Stimulated activated CD8-positive, alpha-beta memory T cell treated with anti-CD3 and anti-CD28 coated beads, Interleukin-2, amount 100 ng/mL, for 48 hours (primary cell): Measurements from ENCODE around the gene C1orf167.

Source experiments
- DNase-seq, 2 donors: peaks; one replicate each; pipeline ENCODE4 v3.0.0-alpha.2; 2020; ENCODE audit warnings: low read depth in 2 of 2

Gene C1orf167

GRCh38 chr1:11784256-11784992 is 22.4 kb downstream of the C1orf167 start:
- no peak for DNase-seq

GRCh38 chr1:11784993-11785769 is 23.2 kb downstream of the C1orf167 start:
- DNase-seq = peak; percentile 34 to 37

DNA sequence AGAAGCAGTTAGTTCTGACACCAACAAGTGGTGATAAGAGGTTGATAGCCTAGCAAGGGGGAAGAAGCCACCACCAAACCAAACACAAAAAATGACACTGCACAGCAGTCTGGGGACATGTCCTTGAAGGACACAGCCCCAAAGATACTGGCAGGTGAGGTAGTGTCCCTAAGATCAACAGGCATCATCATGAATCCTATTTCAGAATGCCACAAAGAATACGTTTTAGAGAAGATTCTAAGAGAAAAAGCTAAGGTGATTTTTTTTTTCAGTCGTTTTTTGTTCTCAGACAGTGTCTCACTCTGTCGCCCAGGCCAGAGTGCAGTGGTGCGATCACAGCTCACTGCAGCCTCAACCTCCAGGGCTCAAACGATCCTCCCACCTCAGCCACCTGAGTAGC is 24.2 kb downstream of the C1orf167 start:
- DNase-seq = no peak

DNA sequence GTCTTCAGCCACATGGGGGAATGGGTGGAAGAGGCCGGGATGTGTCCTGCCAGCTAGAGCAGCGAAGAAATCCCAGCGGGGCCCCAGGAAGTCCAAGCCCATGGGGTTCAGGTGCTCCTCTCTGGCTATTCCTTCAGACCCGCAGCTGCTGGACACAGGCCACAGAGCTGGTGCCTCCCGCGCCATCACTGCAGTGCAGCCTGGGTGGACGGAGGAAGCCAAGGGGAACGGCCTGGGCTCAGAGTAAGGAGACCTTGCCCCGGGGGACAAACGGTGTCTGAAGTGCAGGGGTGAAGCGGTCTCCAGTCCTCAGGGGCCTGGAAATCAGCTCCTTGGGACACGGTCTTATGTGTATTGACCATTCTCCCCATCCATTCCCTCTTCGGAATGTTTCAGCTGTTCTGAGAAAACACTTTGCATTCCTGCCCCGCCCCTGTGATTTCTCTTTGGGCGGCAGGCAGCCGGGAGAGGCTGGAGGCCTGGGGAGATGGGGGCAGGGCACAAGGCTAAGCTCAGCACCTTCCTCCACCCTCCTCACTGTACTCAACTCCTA is 25.3 kb downstream of the C1orf167 start:
- DNase-seq = no peak

DNA sequence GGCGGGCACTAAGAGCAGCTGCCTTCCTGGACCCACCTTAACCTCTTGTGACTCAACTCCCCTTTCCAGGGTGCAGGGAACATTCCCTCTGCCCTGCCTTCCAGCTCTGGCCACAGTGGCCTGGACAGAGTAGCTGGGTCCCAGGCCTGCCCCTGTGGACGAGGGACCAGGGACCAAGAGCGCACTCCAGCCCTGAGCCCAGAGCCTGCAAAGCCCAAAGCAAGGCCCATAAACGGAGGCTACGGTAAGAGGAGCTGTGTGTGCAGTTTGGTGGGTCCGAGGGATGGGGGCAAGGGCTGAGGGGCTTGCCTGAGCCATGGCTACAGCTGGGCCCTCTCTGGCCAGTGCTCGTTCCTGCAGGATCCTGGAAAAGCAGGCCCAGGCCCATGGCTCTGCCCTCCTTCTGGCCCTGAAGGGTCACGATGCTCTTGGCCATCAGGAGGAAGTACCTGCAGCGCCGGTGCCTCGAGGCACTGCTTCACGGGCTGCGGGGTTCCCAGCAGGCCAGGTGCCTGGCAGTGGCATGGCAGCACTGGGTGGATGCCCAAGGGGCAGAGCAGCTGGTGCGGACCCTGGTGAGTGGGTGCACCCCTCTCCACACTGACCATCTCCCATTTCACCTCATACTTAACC is 25.9 kb downstream of the C1orf167 start:
- DNase-seq = no peak

DNA sequence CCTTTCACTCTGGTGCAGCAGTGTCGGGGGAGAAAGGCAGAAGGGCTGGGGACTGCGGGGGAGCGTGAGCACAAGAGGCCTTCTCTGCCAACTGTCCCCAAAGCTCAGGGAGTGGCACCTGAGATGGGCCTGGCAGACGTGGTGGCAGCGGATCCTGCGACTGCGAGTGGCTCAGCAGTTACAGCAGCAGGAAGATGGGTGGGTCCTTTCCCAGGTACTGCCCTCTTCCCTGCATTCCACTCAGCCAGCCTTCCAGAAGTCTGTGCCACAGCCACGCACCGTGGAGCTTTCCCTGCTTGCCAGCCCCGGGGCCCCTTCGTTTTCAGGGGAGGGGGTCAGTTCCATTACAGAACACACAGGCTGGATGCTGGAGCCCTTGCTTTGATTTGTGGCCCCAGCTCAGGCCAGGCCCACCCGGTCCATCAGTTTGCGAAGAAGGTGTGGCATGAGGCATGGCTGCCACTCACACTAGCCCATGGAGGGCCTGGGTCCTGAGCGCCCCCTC is 26.6 kb downstream of the C1orf167 start:
- no peak for DNase-seq

DNA sequence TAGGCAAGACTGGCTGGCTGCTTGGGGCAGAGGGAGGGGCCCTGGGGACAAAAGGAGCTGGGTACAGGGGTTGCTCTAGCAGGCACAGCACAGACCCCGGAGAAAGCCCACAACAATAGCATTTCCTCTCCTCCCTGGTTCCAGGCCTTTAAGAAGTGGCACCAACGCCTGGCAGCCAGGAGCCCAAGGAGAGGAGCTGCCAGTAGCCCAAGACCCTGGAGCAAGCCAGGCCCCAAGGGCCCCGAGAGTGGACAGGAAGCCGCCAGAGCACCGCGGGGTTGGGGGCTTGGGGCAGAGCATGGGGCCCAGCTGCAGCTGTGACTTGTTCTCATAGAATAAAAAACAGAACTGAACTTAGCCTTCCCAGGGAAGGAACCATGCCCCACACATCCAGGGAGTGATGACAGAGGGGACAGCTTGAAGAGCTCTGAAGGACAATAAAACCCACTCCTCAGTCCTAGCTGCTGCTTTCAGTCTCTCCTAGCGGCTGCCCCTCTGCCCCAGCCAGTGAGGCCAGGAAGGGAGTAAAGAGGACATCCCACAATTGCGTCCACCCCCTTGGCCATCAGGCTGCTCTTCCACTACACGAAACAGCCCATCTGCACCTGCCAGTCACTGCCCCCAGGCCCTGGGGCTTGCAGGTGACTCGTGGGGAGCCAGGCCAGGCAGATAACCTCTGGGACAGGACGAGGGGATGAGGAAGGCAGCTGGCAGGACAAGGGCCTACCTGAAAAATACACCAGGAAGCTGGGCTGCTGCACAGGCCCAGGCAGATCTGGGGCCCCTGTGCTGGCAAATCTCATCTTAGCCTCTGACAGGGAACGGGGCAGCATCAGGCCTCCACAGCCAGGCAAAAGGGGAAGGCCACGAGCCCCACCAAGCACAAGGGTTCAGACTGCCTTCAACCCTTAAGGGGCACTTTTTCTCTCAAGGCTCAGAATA is 27.4 kb downstream of the C1orf167 start:
- DNase-seq = no peak

- no peak for DNase-seq
Measured at GRCh38 chr1:11790101-11790879, 28.3 kb downstream of the C1orf167 start.

DNA sequence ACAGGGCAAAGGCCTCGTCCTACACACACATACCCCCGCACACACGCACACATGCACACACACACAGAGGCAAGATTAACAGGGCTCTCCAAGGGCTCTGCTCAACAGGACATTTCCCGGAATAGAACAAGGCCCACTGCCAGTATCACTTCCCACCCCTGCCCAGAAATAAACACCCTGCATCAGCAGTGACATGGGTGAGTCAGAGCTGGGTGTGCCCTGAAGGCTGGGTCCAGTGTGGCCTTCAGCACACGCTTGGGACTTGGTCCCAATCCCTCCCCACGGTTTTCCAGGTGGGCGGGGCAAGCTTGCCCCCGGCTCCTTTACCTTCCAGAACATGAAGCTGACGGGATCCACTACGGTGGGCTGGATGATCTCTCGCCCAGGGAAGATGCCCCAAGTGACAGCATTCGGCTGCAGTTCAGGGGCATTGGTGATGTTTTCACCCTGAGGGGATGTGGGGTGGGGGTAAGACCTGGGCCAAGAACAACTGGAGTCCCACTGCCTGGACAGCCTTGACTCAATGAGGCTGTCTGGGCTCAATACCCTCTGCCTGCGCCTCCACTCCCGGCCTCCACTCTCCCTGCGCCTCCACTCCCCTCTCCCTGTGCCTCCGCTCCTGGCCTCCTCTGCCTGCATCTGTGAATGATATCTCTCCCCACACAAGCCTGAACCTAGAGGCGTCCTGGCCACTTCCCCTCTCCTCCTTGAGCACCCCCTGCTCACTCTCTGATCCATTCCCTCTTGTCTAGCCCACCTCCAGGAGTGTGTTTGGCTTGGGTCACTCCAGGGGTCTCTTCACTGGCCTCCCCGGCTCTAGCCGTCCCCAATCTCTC is 29.1 kb downstream of the C1orf167 start:
- DNase-seq = no peak

DNA sequence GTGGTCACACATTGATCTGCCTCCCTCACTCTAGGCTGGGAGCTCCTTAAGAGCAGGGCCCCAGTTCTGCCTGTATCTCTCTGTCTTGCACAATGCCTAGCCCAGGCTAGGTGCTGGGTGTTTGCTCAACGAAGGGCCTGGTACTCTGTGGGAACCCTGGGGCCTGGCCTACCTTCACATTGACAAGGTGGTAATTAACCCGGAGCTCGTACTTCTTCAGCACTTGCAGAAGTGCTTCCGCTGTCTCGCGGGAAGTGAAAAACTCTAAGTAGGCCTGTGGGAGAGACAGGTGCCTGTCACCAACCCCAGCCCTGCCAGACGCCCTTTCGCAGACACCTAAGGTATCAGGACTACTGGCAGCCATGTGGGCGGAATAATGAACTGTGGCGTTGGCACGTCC is 30.1 kb downstream of the C1orf167 start:
- DNase-seq = no peak

DNA sequence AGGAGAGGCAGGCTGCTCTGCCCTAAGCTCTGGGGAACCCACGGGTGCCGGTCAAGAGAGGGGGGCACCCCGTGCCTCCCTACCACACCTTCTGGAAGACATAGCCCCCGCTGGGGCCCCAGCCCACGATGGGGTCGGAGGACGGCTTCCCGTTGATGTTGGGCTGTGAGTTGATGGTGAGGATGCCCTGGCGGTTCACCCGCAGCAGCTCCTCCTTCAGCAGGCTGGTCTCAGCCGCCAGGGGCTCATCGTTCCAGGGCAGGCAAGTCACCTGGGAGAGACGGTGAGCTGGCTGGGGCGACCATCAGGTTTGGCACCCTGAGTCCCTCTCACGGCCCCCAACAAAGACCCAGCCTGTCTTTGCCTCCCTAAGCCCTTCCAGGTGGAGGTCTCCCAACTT is 31.8 kb downstream of the C1orf167 start:
- DNase-seq = no peak

DNA sequence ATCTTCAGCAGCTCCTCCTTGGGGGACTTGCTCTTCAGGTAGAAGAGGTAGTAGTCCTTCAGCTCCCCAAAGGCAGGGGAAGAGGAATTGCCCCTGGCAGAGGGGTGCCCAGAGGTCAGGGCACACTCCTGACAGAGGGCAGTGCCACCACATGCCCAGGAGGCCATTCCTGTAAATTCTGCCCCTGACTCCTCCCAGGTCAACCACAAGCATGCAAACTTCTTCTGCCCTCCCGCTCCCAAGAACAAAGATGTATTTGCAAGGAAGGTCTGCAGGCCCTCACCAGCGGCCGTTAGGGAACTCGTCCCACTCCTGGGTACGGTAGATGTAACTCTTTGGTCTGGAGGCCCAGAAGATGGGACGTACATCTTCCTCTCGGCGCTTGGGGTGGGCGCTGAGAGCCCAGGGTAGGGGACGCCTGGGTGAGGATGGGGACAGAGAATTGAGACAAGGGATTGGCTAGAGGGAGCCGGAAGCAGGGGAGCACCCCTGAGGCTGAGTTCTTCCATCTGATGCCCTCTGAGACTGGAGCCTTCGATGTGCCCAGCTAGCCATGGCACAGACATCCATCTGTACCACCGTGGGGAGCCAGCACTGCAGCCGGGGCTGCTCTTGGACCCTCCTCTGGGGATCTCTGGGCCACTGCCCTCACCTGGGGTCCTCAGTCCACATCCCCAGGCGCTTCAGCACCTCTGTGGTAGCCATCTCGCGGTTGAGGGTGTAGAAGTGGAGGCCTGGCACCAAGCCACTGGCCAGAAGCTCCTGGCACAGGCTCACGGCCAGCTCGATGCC is 32.6 kb downstream of the C1orf167 start:
- no peak for DNase-seq

DNA sequence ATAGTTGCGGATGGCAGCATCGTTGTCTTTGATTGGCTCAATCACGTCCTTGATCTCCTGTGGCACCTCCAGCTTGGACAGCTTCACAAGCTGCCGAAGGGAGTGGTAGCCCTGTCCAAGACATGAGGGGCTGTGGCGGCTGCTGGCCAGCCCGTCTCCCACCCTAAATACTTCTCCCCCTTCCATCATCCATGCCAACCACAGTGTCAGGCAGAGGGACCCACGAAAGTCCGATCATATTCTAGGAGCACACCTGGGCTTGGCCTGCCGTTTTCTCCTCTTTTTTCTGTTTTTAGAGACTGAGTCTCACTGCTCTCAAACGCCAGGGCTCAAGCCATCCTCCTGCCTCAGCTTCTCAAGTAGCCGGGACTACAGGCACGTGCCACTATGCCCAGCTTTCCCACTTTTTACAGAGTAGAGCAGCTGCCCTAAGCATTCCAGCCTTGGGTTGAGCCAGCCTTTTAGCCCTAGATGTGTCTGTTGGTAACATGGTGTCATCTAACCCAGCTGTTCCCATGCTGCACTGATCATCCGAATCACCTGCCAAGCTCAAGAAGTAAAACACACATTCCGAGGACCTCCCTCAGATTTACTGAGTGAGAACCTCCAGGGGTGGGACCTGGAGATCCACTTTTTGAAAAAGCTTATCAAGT is 33.4 kb downstream of the C1orf167 start:
- DNase-seq = no peak

DNA sequence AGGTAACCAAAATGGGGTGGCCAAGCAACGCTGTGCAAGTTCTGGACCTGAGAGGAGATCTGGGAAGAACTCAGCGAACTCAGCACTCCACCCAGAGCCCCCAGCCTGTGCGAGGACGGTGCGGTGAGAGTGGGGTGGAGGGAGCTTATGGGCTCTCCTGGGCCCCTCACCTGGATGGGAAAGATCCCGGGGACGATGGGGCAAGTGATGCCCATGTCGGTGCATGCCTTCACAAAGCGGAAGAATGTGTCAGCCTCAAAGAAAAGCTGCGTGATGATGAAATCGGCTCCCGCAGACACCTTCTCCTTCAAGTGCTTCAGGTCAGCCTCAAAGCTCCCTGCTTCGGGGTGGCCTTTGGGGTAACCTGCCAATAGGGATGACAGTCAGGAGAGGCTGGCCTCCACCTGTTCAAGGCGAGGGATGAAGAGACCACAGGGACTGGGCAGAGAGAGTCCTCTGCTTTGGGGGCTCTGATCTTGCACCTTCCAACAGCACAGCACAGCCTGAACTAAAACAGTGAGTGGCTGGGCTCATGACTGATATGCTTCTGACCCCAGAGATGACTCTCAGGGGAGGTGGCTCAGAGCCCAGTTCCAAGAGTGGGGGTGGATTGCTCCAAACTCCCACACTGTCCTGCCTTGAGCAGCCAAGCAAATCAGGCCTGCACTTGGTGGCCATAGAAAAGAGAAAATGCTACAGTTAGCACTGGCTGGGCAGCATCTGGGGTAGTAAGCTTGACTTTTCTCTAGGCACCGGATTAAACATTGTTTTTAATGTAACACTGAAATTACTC is 34.2 kb downstream of the C1orf167 start:
- DNase-seq = no peak

DNA sequence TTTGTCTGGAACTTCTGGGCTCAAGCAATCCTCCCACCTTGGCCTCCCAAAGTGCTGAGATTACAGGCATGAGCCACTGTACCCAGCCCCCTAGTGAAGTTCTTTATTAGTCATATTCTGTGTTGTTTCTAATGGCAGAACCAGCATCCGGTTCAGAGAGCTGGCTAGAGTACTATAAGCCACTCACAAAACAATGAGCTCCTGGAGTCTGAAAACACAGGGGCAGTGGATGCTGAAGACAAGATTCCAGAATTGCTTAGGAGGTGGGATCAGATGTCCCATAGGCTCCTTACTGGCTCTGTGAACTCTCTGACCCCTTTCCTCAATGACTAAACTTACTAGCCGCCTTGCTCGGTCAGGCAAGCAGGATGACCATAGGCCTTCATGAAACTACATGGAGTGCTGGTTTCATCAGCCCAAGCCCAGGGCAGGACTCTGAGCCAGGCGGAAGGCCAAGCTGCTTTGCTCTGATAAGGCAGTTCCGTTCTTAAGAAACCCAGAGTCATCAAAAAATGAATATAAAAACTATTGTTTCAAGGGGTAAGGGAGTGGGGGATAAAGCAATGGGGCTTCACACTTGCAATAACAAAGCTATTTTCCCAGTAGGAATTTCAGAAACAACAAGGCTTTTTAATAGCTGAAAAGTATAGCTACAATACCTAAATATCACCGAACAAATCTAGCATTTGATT is 35.7 kb downstream of the C1orf167 start:
- no peak for DNase-seq

DNA sequence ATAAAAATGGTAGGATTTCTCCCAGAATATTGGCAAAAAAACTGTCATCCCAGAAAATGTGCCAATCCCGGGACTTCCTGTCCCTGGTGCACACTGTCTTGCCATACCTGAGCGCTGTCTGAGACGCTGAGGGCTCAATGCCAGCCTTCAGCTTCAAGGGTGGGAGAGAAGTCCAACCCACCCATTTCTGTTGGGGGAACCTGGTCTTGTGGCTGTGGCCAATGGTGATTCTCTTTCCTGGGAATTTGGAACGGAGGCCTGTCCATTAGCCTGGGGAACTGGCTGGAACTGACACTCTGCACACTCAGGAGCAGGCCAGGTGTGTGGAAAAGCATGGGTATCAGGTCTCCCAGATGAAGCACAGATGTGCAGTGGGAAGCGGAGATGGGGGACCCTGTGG is 37.1 kb downstream of the C1orf167 start:
- DNase-seq = no peak

- no peak for DNase-seq
Measured at GRCh38 chr1:11799896-11800295, 37.9 kb downstream of the C1orf167 start.
